ENCODE results near the gene TMEM120B. TPM values are rescaled to one million over a fixed set of nuclear protein-coding genes. Genes with fewer than 3 reads are reported as not detected.

Gene TMEM120B
- total RNA-seq, 4 donors from 2014 or later, result 5.9 to 11.2 (median 6.4) TPM

DNA sequence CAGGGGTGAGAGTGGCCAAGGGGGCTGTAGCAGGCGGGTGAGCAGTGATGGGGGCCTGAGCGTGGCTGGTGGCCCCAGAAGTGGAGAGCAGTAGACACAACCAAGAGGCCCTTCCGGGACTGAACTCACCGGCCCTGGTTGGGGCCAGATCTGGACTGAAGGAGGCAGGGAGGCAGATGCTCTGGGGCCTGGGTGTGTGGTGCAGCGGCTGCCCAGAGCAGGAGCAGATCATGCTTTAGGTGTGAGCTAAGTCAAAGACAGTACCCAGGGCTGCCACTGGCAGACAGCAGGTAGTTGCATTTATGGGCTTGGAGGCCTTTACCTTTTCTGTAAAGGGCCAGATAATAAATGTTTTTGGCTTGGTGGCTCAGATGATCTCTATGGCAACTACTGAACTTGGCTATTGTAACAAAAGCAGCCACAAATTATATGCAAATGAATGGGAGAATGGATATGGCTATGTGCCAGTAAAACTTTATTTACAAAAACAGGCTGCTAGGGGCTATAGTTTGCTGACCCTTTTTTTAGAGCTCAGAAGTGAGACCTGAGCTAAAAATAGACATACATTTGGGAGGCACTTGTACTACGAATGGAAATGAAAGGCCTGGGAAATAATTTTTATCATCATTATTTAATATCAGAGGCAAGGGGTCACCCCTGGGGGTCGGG lies 116.8 kb downstream of the TMEM120B start:
- intact Hi-C loops (cut with DNase I; ENCODE audit: low total_unique reads) (no loop called here), in situ Hi-C loops (cut with MboI; ENCODE audit: low sequenced_read_pairs in 4 of 4) (no loop called here)
- H3K9me3 ChIP-seq, result no peaks in the 10 kb centered on the region
- no peak overlapping the region for H3K4me3 ChIP-seq
- no peaks in the 10 kb centered on the region for H3K4me1 ChIP-seq
- no peak for ATAC-seq
- TF ChIP-seq, protein P1, sequence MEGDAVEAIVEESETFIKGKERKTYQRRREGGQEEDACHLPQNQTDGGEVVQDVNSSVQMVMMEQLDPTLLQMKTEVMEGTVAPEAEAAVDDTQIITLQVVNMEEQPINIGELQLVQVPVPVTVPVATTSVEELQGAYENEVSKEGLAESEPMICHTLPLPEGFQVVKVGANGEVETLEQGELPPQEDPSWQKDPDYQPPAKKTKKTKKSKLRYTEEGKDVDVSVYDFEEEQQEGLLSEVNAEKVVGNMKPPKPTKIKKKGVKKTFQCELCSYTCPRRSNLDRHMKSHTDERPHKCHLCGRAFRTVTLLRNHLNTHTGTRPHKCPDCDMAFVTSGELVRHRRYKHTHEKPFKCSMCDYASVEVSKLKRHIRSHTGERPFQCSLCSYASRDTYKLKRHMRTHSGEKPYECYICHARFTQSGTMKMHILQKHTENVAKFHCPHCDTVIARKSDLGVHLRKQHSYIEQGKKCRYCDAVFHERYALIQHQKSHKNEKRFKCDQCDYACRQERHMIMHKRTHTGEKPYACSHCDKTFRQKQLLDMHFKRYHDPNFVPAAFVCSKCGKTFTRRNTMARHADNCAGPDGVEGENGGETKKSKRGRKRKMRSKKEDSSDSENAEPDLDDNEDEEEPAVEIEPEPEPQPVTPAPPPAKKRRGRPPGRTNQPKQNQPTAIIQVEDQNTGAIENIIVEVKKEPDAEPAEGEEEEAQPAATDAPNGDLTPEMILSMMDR (IDR thresholded peaks at IDR 0.05 in 4 of 5, conservative IDR thresholded peaks at IDR 0.05 in 1 of 5), result no peak
- no peak for TF ChIP-seq POLR2A (IDR thresholded peaks at IDR 0.05)
- DNase-seq, result no peak
- no peaks in the 10 kb centered on the region for H3K27me3 ChIP-seq
- peaks cover 0 to 62% of the 10 kb centered on the region in 2 donors for H3K36me3 ChIP-seq
- peak overlapping the region in 2 of 4 donors; percentile 13 to 24 for H3K27ac ChIP-seq

GRCh38 chr12:121830134-121830533 lies 117.6 kb downstream of the TMEM120B start:
- no peak overlapping the region for H3K4me3 ChIP-seq
- intact Hi-C loops (cut with DNase I; ENCODE audit: low total_unique reads), result no loop called here
- H3K27me3 ChIP-seq, result no peaks in the 10 kb centered on the region
- TF ChIP-seq, protein P1 (IDR thresholded peaks at IDR 0.05 in 4 of 5, conservative IDR thresholded peaks at IDR 0.05 in 1 of 5), result no peak
- TF ChIP-seq POLR2A (IDR thresholded peaks at IDR 0.05), result no peak
- no peaks in the 10 kb centered on the region for H3K4me1 ChIP-seq
- H3K27ac ChIP-seq, result no peak overlapping the region
- ATAC-seq (no peak), DNase-seq (no peak)
- in situ Hi-C loops (cut with MboI; ENCODE audit: low sequenced_read_pairs in 4 of 4), result no loop called here
- no peaks in the 10 kb centered on the region for H3K9me3 ChIP-seq
- peaks cover 0 to 62% of the 10 kb centered on the region in 2 donors for H3K36me3 ChIP-seq

- ATAC-seq (no peak), DNase-seq (no peak)
- H3K4me1 ChIP-seq, result no peaks in the 10 kb centered on the region
- in situ Hi-C loops (cut with MboI; ENCODE audit: low sequenced_read_pairs in 4 of 4) (no loop called here), intact Hi-C loops (cut with DNase I; ENCODE audit: low total_unique reads) (no loop called here)
- no peaks in the 10 kb centered on the region for H3K27me3 ChIP-seq
- H3K36me3 ChIP-seq, result peaks cover 0 to 62% of the 10 kb centered on the region in 2 donors
- H3K27ac ChIP-seq, result no peak overlapping the region
- H3K4me3 ChIP-seq, result no peak overlapping the region
- no peaks in the 10 kb centered on the region for H3K9me3 ChIP-seq
- TF ChIP-seq, protein P1 (IDR thresholded peaks at IDR 0.05 in 4 of 5, conservative IDR thresholded peaks at IDR 0.05 in 1 of 5), result no peak
- no peak for TF ChIP-seq POLR2A (IDR thresholded peaks at IDR 0.05)
Observed at GRCh38 chr12:121830588-121831265, 118.2 kb downstream of the TMEM120B start.

Other genes with a start within 250 kb of the TMEM120B start
- 1 to 10 TPM; 4.8 to 9.4 (median 8.3) TPM for gene KDM2B, start 131.7 kb upstream of the TMEM120B start, total RNA-seq
- gene ORAI1, start 86.2 kb upstream of the TMEM120B start, total RNA-seq, result 10 to 100 TPM in 3 of 4 donors, 1 to 10 TPM in 1; 9.9 to 29.0 (median 16.4) TPM
- gene MORN3, start 43.1 kb upstream of the TMEM120B start, total RNA-seq, result not detected
- gene RHOF, start 80.9 kb downstream of the TMEM120B start, total RNA-seq, result 1 to 10 TPM; 2.9 to 6.8 (median 4.1) TPM
- gene SETD1B, start 91.3 kb downstream of the TMEM120B start, total RNA-seq, result 1 to 10 TPM; 2.2 to 9.3 (median 6.2) TPM
- 1 to 10 TPM in 3 of 4 donors, not detected in 1; 2.0 to 5.0 (median 2.0) TPM for gene HPD, start 146.1 kb downstream of the TMEM120B start, total RNA-seq
- gene PSMD9, start 176.0 kb downstream of the TMEM120B start, total RNA-seq, result 10 to 100 TPM; 16.5 to 84.9 (median 47.0) TPM
- 1 to 10 TPM in 1 of 4 donors, under 1 TPM in 3; 0.49 to 4.9 (median 0.61) TPM for gene CFAP251, start 205.8 kb downstream of the TMEM120B start, total RNA-seq

All from gastrocnemius medialis (tissue), 4 donors.